B cell (primary cell): ENCODE results near the gene EIF2A.

Experiments used
- CTCF ChIP-seq: fragments of 200-600 bp; IDR thresholded peaks from one replicate; pipeline ENCODE4 v1.8.0; 2022; ENCODE audit warnings: antibody characterized with exemption, mild to moderate bottlenecking
- EZH2 ChIP-seq: IDR thresholded peaks from 2 replicates; pipeline ENCODE4 v1.6.1; 2012; ENCODE audit warnings: borderline replicate concordance, low read depth, mild to moderate bottlenecking, moderate library complexity, low read length; ENCODE audit not compliant: insufficient read depth, poor library complexity, severe bottlenecking

GRCh38 chr3:150538324-150539208 is 8.0 kb upstream of the EIF2A start:
- no peak for TF ChIP-seq CTCF
- TF ChIP-seq EZH2, result no peak
